ENCODE results near the gene ABCB8. TPM values are rescaled to one million over a fixed set of nuclear protein-coding genes. Genes with fewer than 3 reads are reported as not detected.

Gene ABCB8
- total and polyA plus RNA-seq, 12 donors = 15.5 to 62.3 (median 51.2) TPM

DNA sequence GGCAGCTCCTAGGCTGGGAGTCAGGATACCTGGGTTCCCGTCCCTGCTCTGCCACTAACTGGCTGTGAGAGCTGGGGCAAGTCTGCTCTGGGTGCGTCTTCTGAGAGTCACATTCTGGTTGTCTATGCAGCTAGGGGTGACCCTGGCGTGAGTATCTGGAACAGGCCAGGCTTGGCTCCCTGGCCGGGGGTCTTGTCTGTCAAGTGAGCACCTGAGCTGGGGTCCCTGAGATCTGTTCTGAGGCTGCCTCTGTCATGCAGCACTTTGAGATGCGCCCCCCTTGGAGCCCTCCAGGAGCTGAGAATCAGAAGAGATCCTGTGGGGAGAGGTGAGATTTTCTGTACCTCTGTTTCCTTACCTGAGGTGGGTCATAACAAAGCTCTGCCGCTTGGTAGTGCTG lies 65.5 kb downstream of the ABCB8 start:
- DNase-seq = no peak
- 86 to 94% (median 92%) methylated on average over 5 to 6 of the region's 6 CpGs for WGBS, 4 donors
- H3K4me1 ChIP-seq (replicated peaks in 1 of 2) = peaks cover 5 to 29% of the 10 kb centered on the region in 2 donors
- H3K27ac ChIP-seq = no peak overlapping the region
- no peaks in the 10 kb centered on the region for H3K36me3 ChIP-seq (replicated peaks in 1 of 2)
- no peaks in the 10 kb centered on the region for H3K27me3 ChIP-seq
- TF ChIP-seq POLR2A (IDR thresholded peaks at IDR 0.05) = no peak
- TF ChIP-seq, protein P1, sequence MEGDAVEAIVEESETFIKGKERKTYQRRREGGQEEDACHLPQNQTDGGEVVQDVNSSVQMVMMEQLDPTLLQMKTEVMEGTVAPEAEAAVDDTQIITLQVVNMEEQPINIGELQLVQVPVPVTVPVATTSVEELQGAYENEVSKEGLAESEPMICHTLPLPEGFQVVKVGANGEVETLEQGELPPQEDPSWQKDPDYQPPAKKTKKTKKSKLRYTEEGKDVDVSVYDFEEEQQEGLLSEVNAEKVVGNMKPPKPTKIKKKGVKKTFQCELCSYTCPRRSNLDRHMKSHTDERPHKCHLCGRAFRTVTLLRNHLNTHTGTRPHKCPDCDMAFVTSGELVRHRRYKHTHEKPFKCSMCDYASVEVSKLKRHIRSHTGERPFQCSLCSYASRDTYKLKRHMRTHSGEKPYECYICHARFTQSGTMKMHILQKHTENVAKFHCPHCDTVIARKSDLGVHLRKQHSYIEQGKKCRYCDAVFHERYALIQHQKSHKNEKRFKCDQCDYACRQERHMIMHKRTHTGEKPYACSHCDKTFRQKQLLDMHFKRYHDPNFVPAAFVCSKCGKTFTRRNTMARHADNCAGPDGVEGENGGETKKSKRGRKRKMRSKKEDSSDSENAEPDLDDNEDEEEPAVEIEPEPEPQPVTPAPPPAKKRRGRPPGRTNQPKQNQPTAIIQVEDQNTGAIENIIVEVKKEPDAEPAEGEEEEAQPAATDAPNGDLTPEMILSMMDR (IDR thresholded peaks at IDR 0.05) = no peak
- intact Hi-C loops (cut with DNase I) = no loop called here
- no peaks in the 10 kb centered on the region for H3K9me3 ChIP-seq (replicated peaks in 1 of 3)
- H3K4me3 ChIP-seq = no peak overlapping the region

DNA sequence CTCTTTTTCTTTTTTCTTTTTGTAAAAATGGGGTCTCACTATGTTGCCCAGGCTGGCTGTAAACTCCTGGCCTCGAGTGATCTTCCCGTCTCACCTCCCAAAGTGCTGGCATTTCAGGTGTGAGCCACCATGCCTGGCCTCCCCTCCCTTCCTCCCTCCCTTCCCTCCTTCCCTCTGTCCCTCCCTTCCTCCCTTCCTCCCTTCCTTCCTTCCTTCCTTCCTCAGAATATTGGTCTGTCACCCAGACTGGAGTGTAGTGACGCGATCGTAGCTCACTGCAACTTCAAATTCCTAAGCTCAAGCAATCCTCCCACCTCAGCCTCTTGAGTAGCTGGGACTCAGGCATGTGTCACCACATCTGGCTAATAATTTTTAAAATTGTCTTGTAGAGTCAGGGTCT lies 66.4 kb downstream of the ABCB8 start:
- 83 to 88% (median 86%) methylated on average over 5 of the region's 5 CpGs for WGBS, 4 donors
- Histone ChIP-seq H3K9me3 (replicated peaks in 1 of 3) (no peaks in the 10 kb centered on the region), H3K4me1 (replicated peaks in 1 of 2) (peaks cover 4 to 20% of the 10 kb centered on the region in 2 donors), H3K36me3 (replicated peaks in 1 of 2) (no peaks in the 10 kb centered on the region), H3K27ac (no peak overlapping the region), H3K27me3 (no peaks in the 10 kb centered on the region), H3K4me3 (no peak overlapping the region)
- no peak for DNase-seq
- TF ChIP-seq POLR2A (IDR thresholded peaks at IDR 0.05) = no peak
- TF ChIP-seq, protein P1 (IDR thresholded peaks at IDR 0.05) = no peak
- intact Hi-C loops (cut with DNase I) = no loop called here

DNA sequence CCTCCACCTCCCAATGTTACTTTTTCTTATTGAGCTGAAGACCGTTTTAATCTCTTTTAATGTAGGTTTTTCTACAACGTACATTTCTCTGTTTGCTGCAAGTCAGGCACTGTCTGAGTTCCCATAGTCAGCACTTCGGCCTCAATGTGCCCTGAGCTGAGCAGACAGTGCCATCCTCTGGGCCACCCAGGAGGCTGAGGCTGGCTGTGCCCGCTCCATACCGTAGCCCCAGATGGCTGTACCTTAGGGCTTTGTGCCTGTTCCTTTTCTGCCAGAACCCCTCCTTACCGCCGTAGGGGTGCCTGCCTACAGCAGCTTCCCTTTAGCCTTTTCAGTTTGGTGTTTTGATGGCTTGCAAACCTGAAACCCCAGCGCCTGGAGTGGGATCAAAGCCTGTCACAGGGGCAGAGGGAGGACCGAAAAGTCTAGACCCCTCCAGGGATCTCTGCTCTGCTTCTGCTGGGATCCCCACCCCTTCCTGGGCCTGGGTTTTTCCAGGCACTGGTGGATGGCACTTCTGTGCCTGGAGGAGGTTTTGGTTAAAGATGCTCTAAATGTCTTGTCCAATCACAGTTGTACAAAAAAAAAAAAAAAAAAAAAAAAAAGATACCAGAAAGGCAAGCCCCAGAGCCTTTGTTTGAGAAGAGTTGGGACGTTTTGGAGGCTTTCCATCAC lies 67.0 kb downstream of the ABCB8 start:
- Histone ChIP-seq H3K9me3 (replicated peaks in 1 of 3) (no peaks in the 10 kb centered on the region), H3K4me1 (replicated peaks in 1 of 2) (peaks cover 0 to 14% of the 10 kb centered on the region in 2 donors)

DNA sequence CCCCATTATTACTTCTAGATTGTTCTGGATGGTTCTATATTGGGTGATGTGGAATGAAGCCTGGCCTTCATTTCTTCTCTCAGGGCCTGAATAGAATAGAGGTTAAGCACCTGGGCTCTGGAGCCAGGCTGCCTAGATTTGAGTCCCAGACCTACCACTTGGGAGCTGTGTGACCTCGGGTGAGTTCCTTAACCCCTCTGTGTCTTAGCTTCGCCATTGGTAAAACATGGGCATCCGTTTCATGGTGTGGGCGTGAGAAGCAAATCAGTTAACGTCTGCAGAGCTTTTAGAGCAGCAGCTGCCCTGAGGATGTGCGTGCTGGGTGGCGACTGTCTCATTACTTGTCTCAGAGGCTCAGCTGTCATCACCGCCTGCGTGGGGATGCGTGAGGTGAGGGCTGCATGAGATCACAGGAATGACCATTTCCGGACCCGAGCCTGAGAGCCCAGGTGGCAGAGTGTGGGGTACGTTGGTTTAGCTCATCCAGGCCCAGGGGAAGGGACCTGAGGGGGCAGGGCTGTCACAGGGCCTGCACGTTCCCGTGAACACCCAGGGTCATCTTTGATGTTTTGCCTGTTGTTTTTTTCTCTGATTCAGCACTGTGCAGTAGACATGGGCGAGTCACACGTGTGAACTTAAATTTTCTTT lies 67.7 kb downstream of the ABCB8 start:
- Histone ChIP-seq H3K4me1 (replicated peaks in 1 of 2) (peaks cover 0 to 7% of the 10 kb centered on the region in 2 donors), H3K27ac (peak overlapping the region in 1 of 5 donors; percentile 34), H3K27me3 (no peaks in the 10 kb centered on the region), H3K4me3 (no peak overlapping the region), H3K36me3 (replicated peaks in 1 of 2) (no peaks in the 10 kb centered on the region), H3K9me3 (replicated peaks in 1 of 3) (no peaks in the 10 kb centered on the region)
- intact Hi-C loops (cut with DNase I) = no loop called here
- TF ChIP-seq POLR2A (IDR thresholded peaks at IDR 0.05) = no peak
- TF ChIP-seq, protein P1 (IDR thresholded peaks at IDR 0.05) = no peak
- DNase-seq = peak in 3 of 7 donors; percentile 11 to 84 (median 26)
- 69 to 79% (median 69%) methylated on average over 10 to 17 of the region's 17 CpGs for WGBS, 4 donors

More for the DNA sequence above, 67.0 kb downstream of the ABCB8 start:
- DNase-seq = peak in 1 of 7 donors; percentile 6
- no peak for TF ChIP-seq POLR2A (IDR thresholded peaks at IDR 0.05)
- TF ChIP-seq, protein P1 (IDR thresholded peaks at IDR 0.05) = no peak
- intact Hi-C loops (cut with DNase I) = no loop called here
- WGBS, 4 donors = 74 to 78% (median 76%) methylated on average over 10 of the region's 10 CpGs
- Histone ChIP-seq H3K27me3 (no peaks in the 10 kb centered on the region), H3K4me3 (no peak overlapping the region), H3K36me3 (replicated peaks in 1 of 2) (no peaks in the 10 kb centered on the region), H3K27ac (peak overlapping the region in 1 of 5 donors; percentile 34)

Other genes with a start within 250 kb of the ABCB8 start
- gene TMEM176B, start 228.1 kb upstream of the ABCB8 start, total RNA-seq = 10 to 100 TPM in 8 of 9 donors, 1 to 10 TPM in 1; 1.8 to 99.1 (median 39.7) TPM
- 10 to 100 TPM; 12.0 to 33.6 (median 12.6) TPM for gene TMEM176B, start 228.1 kb upstream of the ABCB8 start, polyA plus RNA-seq
- gene TMEM176A, start 227.7 kb upstream of the ABCB8 start, total RNA-seq = 10 to 100 TPM in 8 of 9 donors, under 1 TPM in 1; 0.78 to 70.9 (median 28.0) TPM
- gene TMEM176A, start 227.7 kb upstream of the ABCB8 start, polyA plus RNA-seq = 10 to 100 TPM; 14.6 to 46.4 (median 15.7) TPM
- gene AOC1, start 175.9 kb upstream of the ABCB8 start, total RNA-seq = under 1 TPM in 3 of 9 donors, not detected in 6; 0.11 to 0.29 (median 0.15) TPM
- gene AOC1, start 175.9 kb upstream of the ABCB8 start, polyA plus RNA-seq = under 1 TPM in 2 of 3 donors, not detected in 1; 0.10 to 0.32 TPM
- 10 to 100 TPM in 1 of 9 donors, 1 to 10 TPM in 8; 1.1 to 10.7 (median 4.7) TPM for gene KCNH2, start 50.1 kb upstream of the ABCB8 start, total RNA-seq
- 10 to 100 TPM in 1 of 3 donors, 1 to 10 TPM in 2; 4.5 to 18.7 (median 6.8) TPM for gene KCNH2, start 50.1 kb upstream of the ABCB8 start, polyA plus RNA-seq
- gene NOS3, start 37.4 kb upstream of the ABCB8 start, total RNA-seq = 10 to 100 TPM in 7 of 9 donors, 1 to 10 TPM in 2; 5.0 to 26.5 (median 15.4) TPM
- gene NOS3, start 37.4 kb upstream of the ABCB8 start, polyA plus RNA-seq = 10 to 100 TPM in 2 of 3 donors, 1 to 10 TPM in 1; 2.2 to 23.3 (median 14.9) TPM
- under 1 TPM in 7 of 9 donors, not detected in 2; 0.23 to 0.74 (median 0.39) TPM for gene ATG9B, start 4.0 kb upstream of the ABCB8 start, total RNA-seq
- 1 to 10 TPM in 2 of 3 donors, under 1 TPM in 1; 0.53 to 7.8 (median 2.1) TPM for gene ATG9B, start 4.0 kb upstream of the ABCB8 start, polyA plus RNA-seq
- gene ASIC3, start 20.1 kb downstream of the ABCB8 start, total RNA-seq = 1 to 10 TPM in 4 of 9 donors, under 1 TPM in 4, not detected in 1; 0.24 to 2.3 (median 1.1) TPM
- gene ASIC3, start 20.1 kb downstream of the ABCB8 start, polyA plus RNA-seq = 10 to 100 TPM in 2 of 3 donors, 1 to 10 TPM in 1; 1.2 to 32.7 (median 10.0) TPM
- 10 to 100 TPM; 15.4 to 29.8 (median 23.5) TPM for gene CDK5, start 29.4 kb downstream of the ABCB8 start, total RNA-seq
- gene CDK5, start 29.4 kb downstream of the ABCB8 start, polyA plus RNA-seq = 10 to 100 TPM; 15.8 to 19.3 (median 15.9) TPM
- gene SLC4A2, start 31.1 kb downstream of the ABCB8 start, total RNA-seq = 100 to 1,000 TPM in 7 of 9 donors, 10 to 100 TPM in 2; 40.8 to 179 (median 146) TPM
- 100 to 1,000 TPM in 2 of 3 donors, 10 to 100 TPM in 1; 31.5 to 258 (median 157) TPM for gene SLC4A2, start 31.1 kb downstream of the ABCB8 start, polyA plus RNA-seq
- gene FASTK, start 52.4 kb downstream of the ABCB8 start, total RNA-seq = 100 to 1,000 TPM in 1 of 9 donors, 10 to 100 TPM in 8; 42.0 to 112 (median 82.8) TPM
- 100 to 1,000 TPM in 2 of 3 donors, 10 to 100 TPM in 1; 21.4 to 516 (median 281) TPM for gene FASTK, start 52.4 kb downstream of the ABCB8 start, polyA plus RNA-seq
- 10 to 100 TPM; 25.4 to 74.6 (median 41.1) TPM for gene TMUB1, start 55.0 kb downstream of the ABCB8 start, total RNA-seq
- gene TMUB1, start 55.0 kb downstream of the ABCB8 start, polyA plus RNA-seq = 100 to 1,000 TPM in 2 of 3 donors, 1 to 10 TPM in 1; 5.2 to 152 (median 101) TPM
- gene AGAP3, start 58.0 kb downstream of the ABCB8 start, total RNA-seq = 100 to 1,000 TPM in 1 of 9 donors, 10 to 100 TPM in 8; 17.2 to 105 (median 49.1) TPM
- 100 to 1,000 TPM in 2 of 3 donors, 10 to 100 TPM in 1; 18.3 to 236 (median 111) TPM for gene AGAP3, start 58.0 kb downstream of the ABCB8 start, polyA plus RNA-seq
- not detected for gene GBX1, start 139.2 kb downstream of the ABCB8 start, total RNA-seq
- gene GBX1, start 139.2 kb downstream of the ABCB8 start, polyA plus RNA-seq = not detected
- not detected for gene ASB10, start 158.8 kb downstream of the ABCB8 start, total RNA-seq
- gene ASB10, start 158.8 kb downstream of the ABCB8 start, polyA plus RNA-seq = not detected
- not detected for gene H2BK1, start 182.0 kb downstream of the ABCB8 start, total RNA-seq
- gene H2BK1, start 182.0 kb downstream of the ABCB8 start, polyA plus RNA-seq = not detected
- 100 to 1,000 TPM in 1 of 9 donors, 10 to 100 TPM in 8; 20.8 to 110 (median 30.8) TPM for gene ABCF2, start 198.8 kb downstream of the ABCB8 start, total RNA-seq
- gene ABCF2, start 198.8 kb downstream of the ABCB8 start, polyA plus RNA-seq = 10 to 100 TPM; 15.6 to 36.9 (median 16.1) TPM
- gene CHPF2, start 204.0 kb downstream of the ABCB8 start, total RNA-seq = 10 to 100 TPM; 42.3 to 84.1 (median 62.5) TPM
- gene CHPF2, start 204.0 kb downstream of the ABCB8 start, polyA plus RNA-seq = 10 to 100 TPM; 15.8 to 87.8 (median 58.7) TPM
- 100 to 1,000 TPM in 6 of 9 donors, 10 to 100 TPM in 3; 62.7 to 147 (median 109) TPM for gene SMARCD3, start 220.2 kb downstream of the ABCB8 start, total RNA-seq
- 100 to 1,000 TPM in 2 of 3 donors, 10 to 100 TPM in 1; 46.4 to 194 (median 147) TPM for gene SMARCD3, start 220.2 kb downstream of the ABCB8 start, polyA plus RNA-seq